ENCODE measurements around the gene ABCC5.
A peak's percentile ranks its signal among the peaks of the same experiment; 100 is the strongest.

Gene ABCC5

DNA sequence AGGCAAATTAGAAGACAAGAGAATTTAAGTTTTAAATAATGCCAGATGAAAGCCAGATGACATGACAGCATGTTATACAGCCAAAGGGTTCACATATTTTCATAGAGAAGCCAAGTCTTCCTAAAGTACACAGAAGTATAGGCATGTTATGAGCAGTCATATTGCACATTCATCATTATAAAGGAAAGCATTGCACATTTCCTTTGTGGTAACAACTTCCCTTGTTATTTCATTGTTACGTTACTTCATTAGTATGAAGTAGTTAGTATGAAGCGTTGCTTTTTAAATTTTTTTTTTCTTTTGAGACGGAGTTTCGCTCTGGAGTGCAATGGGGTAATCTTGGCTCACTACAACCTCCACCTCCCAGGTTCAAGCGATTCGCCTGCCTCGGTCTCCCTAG is 4.6 kb upstream of the ABCC5 start:
- Histone ChIP-seq H3K36me3 (ENCODE audit: insufficient read depth, low read length) (no peaks in the 10 kb centered on the region), H2AFZ (ENCODE audit: low read length) (no peak overlapping the region), H3K79me2 (ENCODE audit: insufficient read depth, low read length) (no peaks in the 10 kb centered on the region), H3K4me3 (ENCODE audit: low read length, poor library complexity, severe bottlenecking) (no peak overlapping the region), H3K9me2 (replicated peaks; ENCODE audit: low read depth, low read length) (no peaks in the 10 kb centered on the region), H3K4me2 (ENCODE audit: low read depth, low read length, poor library complexity, severe bottlenecking) (no peak overlapping the region), H4K20me1 (ENCODE audit: insufficient read depth, low read length, poor library complexity, severe bottlenecking) (no peaks in the 10 kb centered on the region), H3K4me1 (ENCODE audit: insufficient read depth, low read length, poor library complexity, severe bottlenecking) (peaks cover 5% of the 10 kb centered on the region), H3K9ac (ENCODE audit: low read depth, low read length, poor library complexity, severe bottlenecking) (no peak overlapping the region), H3F3A (ENCODE audit: low read depth) (no peaks in the 10 kb centered on the region), H3K27me3 (ENCODE audit: insufficient read depth, low read length, poor library complexity, severe bottlenecking) (no peaks in the 10 kb centered on the region), H3K9me3 (ENCODE audit: insufficient read depth, low read depth, low read length) (no peaks in the 10 kb centered on the region)
- TF ChIP-seq EZH2phosphoT487 (IDR thresholded peaks at IDR 0.05; ENCODE audit: borderline replicate concordance): no peak
- TF ChIP-seq, protein P1, sequence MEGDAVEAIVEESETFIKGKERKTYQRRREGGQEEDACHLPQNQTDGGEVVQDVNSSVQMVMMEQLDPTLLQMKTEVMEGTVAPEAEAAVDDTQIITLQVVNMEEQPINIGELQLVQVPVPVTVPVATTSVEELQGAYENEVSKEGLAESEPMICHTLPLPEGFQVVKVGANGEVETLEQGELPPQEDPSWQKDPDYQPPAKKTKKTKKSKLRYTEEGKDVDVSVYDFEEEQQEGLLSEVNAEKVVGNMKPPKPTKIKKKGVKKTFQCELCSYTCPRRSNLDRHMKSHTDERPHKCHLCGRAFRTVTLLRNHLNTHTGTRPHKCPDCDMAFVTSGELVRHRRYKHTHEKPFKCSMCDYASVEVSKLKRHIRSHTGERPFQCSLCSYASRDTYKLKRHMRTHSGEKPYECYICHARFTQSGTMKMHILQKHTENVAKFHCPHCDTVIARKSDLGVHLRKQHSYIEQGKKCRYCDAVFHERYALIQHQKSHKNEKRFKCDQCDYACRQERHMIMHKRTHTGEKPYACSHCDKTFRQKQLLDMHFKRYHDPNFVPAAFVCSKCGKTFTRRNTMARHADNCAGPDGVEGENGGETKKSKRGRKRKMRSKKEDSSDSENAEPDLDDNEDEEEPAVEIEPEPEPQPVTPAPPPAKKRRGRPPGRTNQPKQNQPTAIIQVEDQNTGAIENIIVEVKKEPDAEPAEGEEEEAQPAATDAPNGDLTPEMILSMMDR (conservative IDR thresholded peaks at IDR 0.05; ENCODE audit: low read length): no peak

DNA sequence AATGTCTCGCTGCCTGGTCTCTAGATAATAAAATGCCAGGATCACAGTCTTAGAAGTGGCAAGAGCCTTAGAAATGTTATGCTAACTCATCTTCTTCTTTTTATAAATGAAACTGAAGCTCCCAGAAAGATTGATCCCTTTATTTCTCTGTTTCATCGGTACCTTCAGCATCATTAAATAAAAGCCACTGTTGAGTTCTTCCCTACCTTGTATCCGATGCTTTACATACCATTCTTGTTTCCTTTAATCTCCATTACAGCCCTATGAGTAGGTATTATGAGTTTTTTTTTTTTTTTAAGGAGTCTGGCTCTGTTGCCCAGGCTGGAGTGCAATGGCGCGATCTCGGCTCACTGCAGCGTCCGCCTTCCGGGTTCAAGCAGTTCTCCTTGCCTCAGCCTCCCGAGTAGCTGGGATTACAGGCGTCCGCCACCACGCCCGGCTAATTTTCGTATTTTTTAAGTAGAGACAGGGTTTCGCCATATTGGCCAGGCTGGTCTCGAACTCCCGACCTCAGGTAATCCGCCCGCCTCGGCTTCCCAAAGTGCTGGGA is 815 bp upstream of the ABCC5 start:
- Histone ChIP-seq H3K36me3 (ENCODE audit: insufficient read depth, low read length) (no peaks in the 10 kb centered on the region), H3K4me2 (ENCODE audit: low read depth, low read length, poor library complexity, severe bottlenecking) (peak overlapping the region; percentile 95), H3K9me3 (ENCODE audit: insufficient read depth, low read depth, low read length) (no peaks in the 10 kb centered on the region), H3F3A (ENCODE audit: low read depth) (no peaks in the 10 kb centered on the region), H4K20me1 (ENCODE audit: insufficient read depth, low read length, poor library complexity, severe bottlenecking) (no peaks in the 10 kb centered on the region), H3K9me2 (replicated peaks; ENCODE audit: low read depth, low read length) (no peaks in the 10 kb centered on the region), H3K27me3 (ENCODE audit: insufficient read depth, low read length, poor library complexity, severe bottlenecking) (no peaks in the 10 kb centered on the region), H3K4me1 (ENCODE audit: insufficient read depth, low read length, poor library complexity, severe bottlenecking) (peaks cover 35% of the 10 kb centered on the region), H3K9ac (ENCODE audit: low read depth, low read length, poor library complexity, severe bottlenecking) (peak overlapping the region; percentile 79), H3K4me3 (ENCODE audit: low read length, poor library complexity, severe bottlenecking) (peak overlapping the region; percentile 99), H3K79me2 (ENCODE audit: insufficient read depth, low read length) (peaks cover 9% of the 10 kb centered on the region), H2AFZ (ENCODE audit: low read length) (peak overlapping the region; percentile 100)
- TF ChIP-seq, protein P1 (conservative IDR thresholded peaks at IDR 0.05; ENCODE audit: low read length): no peak
- TF ChIP-seq EZH2phosphoT487 (IDR thresholded peaks at IDR 0.05; ENCODE audit: borderline replicate concordance): no peak

DNA sequence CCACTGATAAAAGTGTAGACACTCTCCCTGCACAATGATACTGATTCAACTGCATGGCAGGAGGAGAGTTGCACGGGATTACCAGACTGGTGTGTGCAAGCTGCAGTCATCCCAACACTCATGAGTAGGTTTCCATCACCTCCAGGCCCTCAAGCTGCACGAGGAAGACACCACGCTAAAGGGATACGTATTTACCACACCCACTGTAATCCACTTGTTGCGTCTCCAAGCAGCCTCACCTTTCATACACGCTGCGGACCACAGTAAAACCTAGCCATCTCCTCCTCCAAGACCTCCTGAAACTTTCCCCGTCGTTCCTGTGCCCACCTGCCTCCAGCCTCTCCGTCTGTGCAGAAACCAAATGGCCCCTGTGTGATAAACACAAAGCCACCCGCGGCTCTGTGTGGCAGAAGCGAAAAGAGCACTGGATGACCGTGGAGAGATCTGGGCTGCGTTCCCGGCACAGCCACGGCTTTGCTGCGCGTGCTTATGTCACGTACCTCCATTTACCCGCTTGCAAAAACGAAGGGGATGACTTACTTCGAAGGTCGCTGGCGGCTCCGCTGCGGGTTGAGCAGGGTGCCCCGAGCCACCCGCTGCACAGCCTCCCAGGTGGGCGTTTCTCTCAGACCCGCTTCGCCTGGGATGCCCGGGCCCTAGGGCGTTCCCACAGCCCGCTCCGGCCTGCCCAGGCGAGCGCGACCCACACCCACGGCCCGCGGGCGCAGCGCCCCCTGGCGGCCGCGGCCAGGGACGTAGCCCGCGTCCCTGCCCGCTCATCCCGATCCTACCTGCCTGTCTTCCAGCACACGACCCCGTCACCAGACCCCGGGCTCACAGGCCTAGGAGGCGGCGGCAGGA is 643 bp downstream of the ABCC5 start:
- Histone ChIP-seq H3K9me2 (replicated peaks; ENCODE audit: low read depth, low read length) (no peaks in the 10 kb centered on the region), H3F3A (ENCODE audit: low read depth) (no peaks in the 10 kb centered on the region), H3K79me2 (ENCODE audit: insufficient read depth, low read length) (peaks cover 9% of the 10 kb centered on the region), H3K4me3 (ENCODE audit: low read length, poor library complexity, severe bottlenecking) (peak overlapping the region; percentile 99), H3K4me2 (ENCODE audit: low read depth, low read length, poor library complexity, severe bottlenecking) (peak overlapping the region; percentile 95), H2AFZ (ENCODE audit: low read length) (peak overlapping the region; percentile 100), H3K9me3 (ENCODE audit: insufficient read depth, low read depth, low read length) (no peaks in the 10 kb centered on the region), H3K4me1 (ENCODE audit: insufficient read depth, low read length, poor library complexity, severe bottlenecking) (peaks cover 41% of the 10 kb centered on the region), H4K20me1 (ENCODE audit: insufficient read depth, low read length, poor library complexity, severe bottlenecking) (no peaks in the 10 kb centered on the region), H3K27me3 (ENCODE audit: insufficient read depth, low read length, poor library complexity, severe bottlenecking) (no peaks in the 10 kb centered on the region), H3K9ac (ENCODE audit: low read depth, low read length, poor library complexity, severe bottlenecking) (peak overlapping the region; percentile 79), H3K36me3 (ENCODE audit: insufficient read depth, low read length) (no peaks in the 10 kb centered on the region)
- TF ChIP-seq EZH2phosphoT487 (IDR thresholded peaks at IDR 0.05; ENCODE audit: borderline replicate concordance): no peak
- TF ChIP-seq, protein P1 (conservative IDR thresholded peaks at IDR 0.05; ENCODE audit: low read length): peak; percentile 87

Data from Loucy (cell line).